Stimulated activated CD4-positive, alpha-beta T cell treated with anti-CD3 and anti-CD28 coated beads, Interleukin-12 subunit alpha, Interleukin-12 subunit beta, amount 100 ng/mL, for 24 hours (primary cell): ENCODE data around the gene SIK3.

Experiments used
- DNase-seq, 2 experiments: peaks; one replicate each; pipeline ENCODE4 v3.0.0-alpha.2; 2020; ENCODE audit warnings: low read depth in 2 of 2

The SIK3 gene

GRCh38 chr11:117110294-117110950, 12.2 kb upstream of the SIK3 start:
- no peak for DNase-seq

- no peak for DNase-seq
Measured at GRCh38 chr11:117107701-117108590, 9.7 kb upstream of the SIK3 start.

GRCh38 chr11:117100556-117100955, 2.3 kb upstream of the SIK3 start:
- no peak for DNase-seq

- DNase-seq = no peak
Measured at GRCh38 chr11:117099696-117100095, 1.5 kb upstream of the SIK3 start.

- DNase-seq = peak in 1 of 2 experiments; percentile 17
Measured at GRCh38 chr11:117097389-117098268, 599 bp downstream of the SIK3 start.

- DNase-seq = no peak
Measured at GRCh38 chr11:117097014-117097388, 1.2 kb downstream of the SIK3 start.

GRCh38 chr11:117096201-117096991, 1.8 kb downstream of the SIK3 start:
- DNase-seq = no peak

- DNase-seq = no peak
Measured at GRCh38 chr11:117095284-117096161, 2.7 kb downstream of the SIK3 start.

- no peak for DNase-seq
Measured at GRCh38 chr11:117094776-117095175, 3.5 kb downstream of the SIK3 start.

- DNase-seq = no peak
Measured at GRCh38 chr11:117092951-117093590, 5.2 kb downstream of the SIK3 start.

- DNase-seq = no peak
Measured at GRCh38 chr11:117091753-117092477, 6.3 kb downstream of the SIK3 start.

- DNase-seq = no peak
Measured at GRCh38 chr11:117090111-117090706, 8.0 kb downstream of the SIK3 start.

- no peak for DNase-seq
Measured at GRCh38 chr11:117089685-117090084, 8.5 kb downstream of the SIK3 start.

GRCh38 chr11:117087446-117087845, 10.8 kb downstream of the SIK3 start:
- DNase-seq = no peak

- no peak for DNase-seq
Measured at GRCh38 chr11:117084992-117085391, 13.2 kb downstream of the SIK3 start.

GRCh38 chr11:117083011-117083935, 15.0 kb downstream of the SIK3 start:
- no peak for DNase-seq

GRCh38 chr11:117081908-117082307, 16.3 kb downstream of the SIK3 start:
- DNase-seq = no peak

- no peak for DNase-seq
Measured at GRCh38 chr11:117080370-117080769, 17.9 kb downstream of the SIK3 start.
